Uterus (tissue), 4 donors: Measurements from ENCODE around the gene PFDN2. TPM values are rescaled to one million over a fixed set of nuclear protein-coding genes. Genes with fewer than 3 reads are reported as not detected.

ENCODE experiments used
- DNase-seq, 2 donors: peaks; one replicate each; pipeline ENCODE4 v3.0.0-alpha.2; 2019 to 2020
- H3K27ac ChIP-seq, 2 donors: fragments of 200-600 bp; sonication (generic); 1 replicate in 1 of 2; 2 replicates in 1 of 2; pipeline ENCODE4 v1.5.1; 2016 to 2018
- H3K27me3 ChIP-seq, 2 donors: fragments of 200-600 bp; sonication (generic); one replicate each; pipeline ENCODE4 v1.5.1; 2018 to 2019; ENCODE audit warnings: control low read depth in 1 of 2
- H3K36me3 ChIP-seq, 2 donors: fragments of 200-600 bp; sonication (generic); one replicate each; pipeline ENCODE4 v1.5.1; 2019; ENCODE audit warnings: control low read depth in 1 of 2
- H3K4me1 ChIP-seq, 2 donors: fragments of 200-600 bp; sonication (generic); one replicate each; pipeline ENCODE4 v1.5.1; 2018 to 2019; ENCODE audit warnings: control low read depth in 1 of 2
- H3K4me3 ChIP-seq, 2 donors: fragments of 200-600 bp; sonication (generic); 1 replicate in 1 of 2; 2 replicates in 1 of 2; pipeline ENCODE4 v1.5.1; 2018 to 2019; ENCODE audit warnings: mild to moderate bottlenecking in 1 of 2
- H3K9me3 ChIP-seq, 2 donors: fragments of 200-600 bp; sonication (generic); one replicate each; pipeline ENCODE4 v1.5.1; 2019; ENCODE audit warnings: control low read depth in 1 of 2
- POLR2A ChIP-seq, 2 donors: fragments of 450-650 bp; IDR thresholded peaks; one replicate each; pipeline ENCODE4 v1.6.1; 2016; ENCODE audit warnings: antibody characterized with exemption in 2 of 2, mild to moderate bottlenecking in 1 of 2, moderate library complexity in 1 of 2
- intact Hi-C: fragments of 100-400 bp; cut with DNase I; formaldehyde crosslinking; loops from one replicate; pipeline ENCODE4 v1.15.1; 2023; ENCODE audit warnings: low total_unique reads
- total RNA-seq, 4 donors: library from RNA; depleted of rRNA in 3 of 4; stranded (reverse); fragments of >200 nt in 3 of 4; gene quantifications; one replicate each; pipeline versions ENCODE4 v1.1.0 to v1.2.4, GENCODE V29; 2014 to 2023
- TF ChIP-seq, protein P1 (sequence below), 4 experiments: fragments of 200-600 bp in 2 of 4; fragments of 450-650 bp in 2 of 4; sonication (generic) in 2 of 4; IDR thresholded peaks; one replicate each; pipeline ENCODE4 v1.5.1; 2016 to 2019; ENCODE audit warnings: antibody characterized with exemption in 4 of 4, mild to moderate bottlenecking in 2 of 4, moderate library complexity in 1 of 4
- donor health status: DM: yes; HTN: yes; CAD: no.

PFDN2 gene
- total RNA-seq, 4 donors from 2014 or later = 3.3 to 38.9 (median 29.8) TPM

DNA sequence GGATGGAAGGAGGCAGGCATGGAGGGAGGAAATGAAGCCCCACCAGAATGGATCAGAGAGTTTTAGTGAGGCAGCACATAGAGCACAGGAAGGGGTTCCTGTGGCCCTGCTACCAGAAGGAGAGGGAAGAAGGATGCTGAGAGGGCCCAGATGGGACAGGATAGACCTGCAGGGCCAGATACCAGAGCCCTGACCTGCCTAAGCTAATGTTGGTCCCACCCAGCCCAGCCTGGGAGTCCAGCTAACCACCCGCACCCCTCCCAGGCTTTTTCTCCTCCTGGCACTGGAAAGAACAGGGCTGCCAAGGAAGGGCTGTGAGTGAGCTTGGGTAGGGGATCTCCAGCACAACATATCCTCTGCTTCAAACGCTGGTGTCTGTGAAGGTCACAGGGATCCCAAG is 35.4 kb downstream of the PFDN2 start:
- Histone ChIP-seq H3K4me3 (no peak overlapping the region), H3K27me3 (no peaks in the 10 kb centered on the region), H3K9me3 (no peaks in the 10 kb centered on the region), H3K27ac (no peak overlapping the region), H3K36me3 (no peaks in the 10 kb centered on the region), H3K4me1 (no peaks in the 10 kb centered on the region)
- no peak for DNase-seq
- intact Hi-C loops = no loop called here
- TF ChIP-seq POLR2A (IDR thresholded peaks at IDR 0.05) = no peak
- TF ChIP-seq, protein P1, sequence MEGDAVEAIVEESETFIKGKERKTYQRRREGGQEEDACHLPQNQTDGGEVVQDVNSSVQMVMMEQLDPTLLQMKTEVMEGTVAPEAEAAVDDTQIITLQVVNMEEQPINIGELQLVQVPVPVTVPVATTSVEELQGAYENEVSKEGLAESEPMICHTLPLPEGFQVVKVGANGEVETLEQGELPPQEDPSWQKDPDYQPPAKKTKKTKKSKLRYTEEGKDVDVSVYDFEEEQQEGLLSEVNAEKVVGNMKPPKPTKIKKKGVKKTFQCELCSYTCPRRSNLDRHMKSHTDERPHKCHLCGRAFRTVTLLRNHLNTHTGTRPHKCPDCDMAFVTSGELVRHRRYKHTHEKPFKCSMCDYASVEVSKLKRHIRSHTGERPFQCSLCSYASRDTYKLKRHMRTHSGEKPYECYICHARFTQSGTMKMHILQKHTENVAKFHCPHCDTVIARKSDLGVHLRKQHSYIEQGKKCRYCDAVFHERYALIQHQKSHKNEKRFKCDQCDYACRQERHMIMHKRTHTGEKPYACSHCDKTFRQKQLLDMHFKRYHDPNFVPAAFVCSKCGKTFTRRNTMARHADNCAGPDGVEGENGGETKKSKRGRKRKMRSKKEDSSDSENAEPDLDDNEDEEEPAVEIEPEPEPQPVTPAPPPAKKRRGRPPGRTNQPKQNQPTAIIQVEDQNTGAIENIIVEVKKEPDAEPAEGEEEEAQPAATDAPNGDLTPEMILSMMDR (IDR thresholded peaks at IDR 0.05) = no peak

DNA sequence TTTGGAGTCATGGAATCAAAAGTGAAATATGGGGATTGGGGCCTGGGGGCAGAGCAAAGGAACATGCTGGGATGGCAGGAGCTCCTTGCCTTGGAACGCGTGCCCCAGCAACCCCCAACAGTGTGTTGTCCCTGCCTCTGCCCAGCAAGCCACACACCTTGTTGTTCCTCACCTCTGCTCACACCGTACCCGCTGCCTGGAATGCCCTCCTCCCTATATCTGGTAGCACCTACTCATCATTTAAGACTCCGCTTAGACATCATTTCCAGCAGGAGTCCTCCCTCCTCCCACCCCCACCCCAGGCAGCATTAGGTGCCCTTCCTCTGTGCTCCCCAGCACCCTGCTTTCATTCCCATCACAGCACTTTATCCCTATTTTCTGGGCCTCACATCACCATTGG is 36.3 kb downstream of the PFDN2 start:
- H3K27me3 ChIP-seq = no peaks in the 10 kb centered on the region
- no peak overlapping the region for H3K4me3 ChIP-seq
- no peak for DNase-seq
- no peaks in the 10 kb centered on the region for H3K4me1 ChIP-seq
- no peak for TF ChIP-seq POLR2A (IDR thresholded peaks at IDR 0.05)
- TF ChIP-seq, protein P1 (IDR thresholded peaks at IDR 0.05) = no peak
- intact Hi-C loops = no loop called here
- H3K36me3 ChIP-seq = no peaks in the 10 kb centered on the region
- no peaks in the 10 kb centered on the region for H3K9me3 ChIP-seq
- H3K27ac ChIP-seq = no peak overlapping the region

GRCh38 chr1:161080441-161081405 is 37.1 kb downstream of the PFDN2 start:
- Histone ChIP-seq H3K27ac (no peak overlapping the region), H3K4me1 (no peaks in the 10 kb centered on the region), H3K9me3 (no peaks in the 10 kb centered on the region), H3K4me3 (no peak overlapping the region), H3K36me3 (no peaks in the 10 kb centered on the region), H3K27me3 (no peaks in the 10 kb centered on the region)
- TF ChIP-seq, protein P1 (IDR thresholded peaks at IDR 0.05) = no peak
- no peak for TF ChIP-seq POLR2A (IDR thresholded peaks at IDR 0.05)
- no peak for DNase-seq
- intact Hi-C loops = no loop called here

- no peak for TF ChIP-seq POLR2A (IDR thresholded peaks at IDR 0.05)
- TF ChIP-seq, protein P1 (IDR thresholded peaks at IDR 0.05) = no peak
- Histone ChIP-seq H3K4me1 (no peaks in the 10 kb centered on the region), H3K36me3 (no peaks in the 10 kb centered on the region), H3K27ac (no peak overlapping the region), H3K27me3 (no peaks in the 10 kb centered on the region), H3K9me3 (no peaks in the 10 kb centered on the region), H3K4me3 (no peak overlapping the region)
- intact Hi-C loops = no loop called here
- DNase-seq = no peak
These were observed 38.3 kb downstream of the PFDN2 start for GRCh38 chr1:161079436-161080110.

DNA sequence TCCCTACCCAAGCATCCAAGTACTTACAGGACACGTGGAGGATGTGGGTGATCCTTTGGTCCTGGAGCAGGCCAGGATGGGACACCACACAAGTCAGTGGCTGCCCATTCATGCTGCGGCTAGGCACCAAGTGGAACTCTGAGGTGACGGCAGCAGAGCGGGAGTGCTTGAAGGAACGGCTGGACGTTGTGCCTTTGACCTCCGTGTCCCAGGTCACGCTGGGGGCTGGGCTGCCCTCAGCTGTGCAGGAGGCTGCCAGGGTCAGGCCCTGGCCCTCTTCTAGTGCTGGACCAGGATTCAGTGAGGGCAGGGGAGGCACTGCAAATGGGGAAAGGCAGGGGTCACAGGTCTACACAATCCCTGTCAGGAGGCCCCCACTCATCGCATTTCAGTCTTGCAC is 40.4 kb downstream of the PFDN2 start:
- no peaks in the 10 kb centered on the region for H3K27me3 ChIP-seq
- H3K36me3 ChIP-seq = no peaks in the 10 kb centered on the region
- intact Hi-C loops = no loop called here
- H3K4me1 ChIP-seq = no peaks in the 10 kb centered on the region
- H3K9me3 ChIP-seq = no peaks in the 10 kb centered on the region
- H3K4me3 ChIP-seq = no peak overlapping the region
- no peak overlapping the region for H3K27ac ChIP-seq
- TF ChIP-seq POLR2A (IDR thresholded peaks at IDR 0.05) = no peak
- no peak for DNase-seq
